Sigmoid colon (tissue), 7 donors: Measurements from ENCODE around the gene DNASE1. TPM values are rescaled to one million over a fixed set of nuclear protein-coding genes. Genes with fewer than 3 reads are reported as not detected.

Source experiments
- DNase-seq: peaks from one replicate; pipeline ENCODE4 v3.0.0-alpha.2; 2019
- H3K27ac ChIP-seq, 4 donors: fragments of 200-600 bp; sonication (generic); one replicate each; pipeline ENCODE4 v1.5.1; 2016 to 2019; ENCODE audit warnings: mild to moderate bottlenecking in 1 of 4
- H3K27me3 ChIP-seq, 3 donors: fragments of 200-600 bp; sonication (generic); one replicate each; pipeline ENCODE4 v1.5.1; 2019; ENCODE audit warnings: mild to moderate bottlenecking in 1 of 3
- H3K36me3 ChIP-seq, 4 donors: fragments of 200-600 bp; sonication (generic); one replicate each; pipeline ENCODE4 v1.5.1; 2016 to 2019
- H3K4me1 ChIP-seq, 4 donors: fragments of 200-600 bp; sonication (generic); one replicate each; pipeline ENCODE4 v1.5.1; 2017 to 2019
- H3K4me3 ChIP-seq, 4 donors: fragments of 200-600 bp; sonication (generic); one replicate each; pipeline ENCODE4 v1.5.1; 2017 to 2019; ENCODE audit warnings: mild to moderate bottlenecking in 2 of 4, moderate library complexity in 1 of 4
- H3K9me3 ChIP-seq, 4 donors: fragments of 200-600 bp in 3 of 4; sonication (generic) in 3 of 4; one replicate each; pipeline versions ENCODE4 v1.5.1 to v1.6.1; 2013 to 2019
- EP300 ChIP-seq, 4 donors: sonication (generic); formaldehyde crosslinking; IDR thresholded peaks; one replicate each; pipeline ENCODE4 v1.6.1; 2017; ENCODE audit warnings: antibody characterized with exemption in 4 of 4
- POLR2A ChIP-seq, 2 donors: fragments of 450-650 bp; IDR thresholded peaks; one replicate each; pipeline ENCODE4 v1.6.1; 2016; ENCODE audit warnings: antibody characterized with exemption in 2 of 2, mild to moderate bottlenecking in 2 of 2, moderate library complexity in 2 of 2
- POLR2AphosphoS5 ChIP-seq, 4 donors: sonication (generic); formaldehyde crosslinking; IDR thresholded peaks; one replicate each; pipeline ENCODE4 v1.6.1; 2017; ENCODE audit warnings: antibody characterized with exemption in 4 of 4
- WGBS, 2 donors: extraction: QIAGEN DNeasy Blood & Tissue Kit; methylation state at CpG; one replicate each; pipeline ENCODE4 v1.1.7; 2013; 5-methylcytosine and 5-hydroxymethylcytosine counted together
- intact Hi-C: fragments of 100-400 bp; cut with DNase I; formaldehyde crosslinking; loops from one replicate; pipeline ENCODE4 v1.15.1; 2023
- polyA plus RNA-seq, 3 donors: library from polyadenylated mRNA; stranded (reverse); fragments of 200-250 nt; gene quantifications; one replicate each; pipeline ENCODE4 v1.2.3, GENCODE V29; 2013
- total RNA-seq, 4 donors: library from RNA; depleted of rRNA; stranded (reverse); fragments of >200 nt; gene quantifications; one replicate each; pipeline ENCODE4 v1.1.0, GENCODE V29; 2016
- TF ChIP-seq, protein P1 (sequence below), 4 experiments: fragments of 450-650 bp in 3 of 4; fragments of 200-600 bp in 1 of 4; IDR thresholded peaks; one replicate each; pipeline ENCODE4 v1.5.1; 2016 to 2019; ENCODE audit warnings: antibody characterized with exemption in 4 of 4, mild to moderate bottlenecking in 3 of 4, moderate library complexity in 2 of 4
- donor health status: healthy with polysubstance abuse.
- donor health status: Bipolar disorder and iron deficiency.
- donor health status: healthy.

DNASE1 gene
- total and polyA plus RNA-seq, 7 donors: 1.2 to 22.4 (median 10.7) TPM

DNA sequence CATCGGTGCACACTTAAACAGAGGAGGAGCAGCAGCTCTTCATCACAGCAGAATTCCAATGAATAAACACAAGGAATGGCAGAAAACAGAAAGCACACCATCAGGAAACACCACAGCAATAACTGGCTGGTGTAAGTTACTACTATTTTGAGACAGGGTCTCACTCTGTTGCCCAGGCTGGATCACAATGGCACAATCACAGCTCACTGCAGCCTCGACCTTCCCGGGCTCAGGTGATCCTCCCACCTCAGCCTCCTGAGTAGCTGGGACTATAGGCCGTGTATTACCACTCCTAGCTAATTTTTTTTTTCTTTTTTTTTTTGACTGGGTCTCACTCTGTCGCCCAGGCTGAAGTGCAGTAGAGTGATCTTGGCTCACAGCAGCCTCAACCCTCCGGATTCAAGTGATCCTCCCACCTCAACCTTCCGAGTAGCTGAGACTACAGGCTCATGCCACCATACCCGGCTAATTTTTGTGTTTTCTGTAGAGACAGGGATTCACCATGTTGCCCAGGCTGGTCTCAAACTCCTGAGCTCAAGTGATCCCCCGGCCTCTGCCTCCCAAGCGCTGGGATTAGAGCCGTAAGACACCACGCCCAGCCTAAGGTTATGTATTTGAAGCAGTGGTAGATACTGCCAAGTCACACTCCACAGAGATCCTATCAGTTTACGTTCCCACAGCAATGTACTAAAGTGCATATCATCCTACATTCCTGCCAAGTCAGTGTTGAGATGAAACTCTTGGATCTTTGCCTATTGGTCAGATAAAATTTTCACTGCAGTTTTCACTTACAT, 42.1 kb downstream of the DNASE1 start:
- TF ChIP-seq POLR2AphosphoS5 (IDR thresholded peaks at IDR 0.05) (no peak), POLR2A (IDR thresholded peaks at IDR 0.05) (no peak), EP300 (IDR thresholded peaks at IDR 0.05) (no peak)
- TF ChIP-seq, protein P1, sequence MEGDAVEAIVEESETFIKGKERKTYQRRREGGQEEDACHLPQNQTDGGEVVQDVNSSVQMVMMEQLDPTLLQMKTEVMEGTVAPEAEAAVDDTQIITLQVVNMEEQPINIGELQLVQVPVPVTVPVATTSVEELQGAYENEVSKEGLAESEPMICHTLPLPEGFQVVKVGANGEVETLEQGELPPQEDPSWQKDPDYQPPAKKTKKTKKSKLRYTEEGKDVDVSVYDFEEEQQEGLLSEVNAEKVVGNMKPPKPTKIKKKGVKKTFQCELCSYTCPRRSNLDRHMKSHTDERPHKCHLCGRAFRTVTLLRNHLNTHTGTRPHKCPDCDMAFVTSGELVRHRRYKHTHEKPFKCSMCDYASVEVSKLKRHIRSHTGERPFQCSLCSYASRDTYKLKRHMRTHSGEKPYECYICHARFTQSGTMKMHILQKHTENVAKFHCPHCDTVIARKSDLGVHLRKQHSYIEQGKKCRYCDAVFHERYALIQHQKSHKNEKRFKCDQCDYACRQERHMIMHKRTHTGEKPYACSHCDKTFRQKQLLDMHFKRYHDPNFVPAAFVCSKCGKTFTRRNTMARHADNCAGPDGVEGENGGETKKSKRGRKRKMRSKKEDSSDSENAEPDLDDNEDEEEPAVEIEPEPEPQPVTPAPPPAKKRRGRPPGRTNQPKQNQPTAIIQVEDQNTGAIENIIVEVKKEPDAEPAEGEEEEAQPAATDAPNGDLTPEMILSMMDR (IDR thresholded peaks at IDR 0.05): no peak
- Histone ChIP-seq H3K27me3 (no peaks in the 10 kb centered on the region), H3K27ac (no peak overlapping the region), H3K4me1 (no peaks in the 10 kb centered on the region), H3K9me3 (no peaks in the 10 kb centered on the region), H3K36me3 (peaks cover 0 to 5% (median 0%) of the 10 kb centered on the region in 4 donors), H3K4me3 (no peak overlapping the region)
- intact Hi-C loops: no loop called here
- no peak for DNase-seq
- 70 to 86% methylated on average over 13 of the region's 13 CpGs for WGBS, 2 donors

DNA sequence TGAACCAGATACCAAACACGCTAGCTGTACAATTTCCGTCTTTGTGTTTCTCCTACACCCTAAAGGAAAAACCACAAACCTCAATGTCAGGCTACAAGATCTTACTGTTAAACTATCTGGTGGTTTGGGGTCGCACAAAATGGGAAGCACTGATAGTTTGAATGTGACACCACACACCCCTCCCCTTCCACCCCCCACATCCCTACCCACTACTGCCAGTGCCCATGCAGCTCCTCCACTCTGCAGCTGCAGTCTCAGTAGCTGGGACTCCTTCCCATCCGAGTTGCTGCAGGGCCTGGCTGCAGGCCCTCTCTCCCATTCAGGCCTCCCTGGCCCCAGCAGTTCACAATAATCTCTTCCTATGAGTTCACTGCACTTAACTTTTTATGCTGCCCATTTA, 44.5 kb downstream of the DNASE1 start:
- no peak overlapping the region for H3K27ac ChIP-seq
- no peaks in the 10 kb centered on the region for H3K27me3 ChIP-seq
- no peaks in the 10 kb centered on the region for H3K4me1 ChIP-seq
- H3K4me3 ChIP-seq: no peak overlapping the region
- no peaks in the 10 kb centered on the region for H3K9me3 ChIP-seq
- no peak for DNase-seq
- no peak for TF ChIP-seq POLR2AphosphoS5 (IDR thresholded peaks at IDR 0.05)
- TF ChIP-seq POLR2A (IDR thresholded peaks at IDR 0.05): no peak
- no peak for TF ChIP-seq EP300 (IDR thresholded peaks at IDR 0.05)
- TF ChIP-seq, protein P1 (IDR thresholded peaks at IDR 0.05): no peak
- H3K36me3 ChIP-seq: peaks cover 0 to 13% (median 0%) of the 10 kb centered on the region in 4 donors
- WGBS, 2 donors: 59 to 85% methylated on average over 4 of the region's 4 CpGs
- intact Hi-C loops: no loop called here

DNA sequence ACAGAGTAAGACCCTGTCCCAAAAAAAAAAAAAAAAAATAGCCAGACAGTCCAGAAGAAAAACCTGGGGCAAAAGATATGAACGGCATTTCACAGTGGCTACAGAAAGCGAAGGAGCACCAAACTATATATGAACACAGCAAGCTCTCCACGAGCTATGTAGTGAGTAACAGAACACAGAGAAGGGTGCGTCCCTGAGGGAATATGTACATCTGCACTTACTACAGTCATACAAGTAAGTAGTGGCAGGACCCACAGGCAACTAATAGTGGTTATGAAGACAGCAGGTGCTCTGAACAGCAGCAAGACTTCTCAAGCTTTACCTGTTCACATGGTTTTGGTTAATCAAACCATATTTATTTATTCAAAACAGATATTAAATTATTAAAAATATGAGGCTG, 47.0 kb downstream of the DNASE1 start:
- intact Hi-C loops: no loop called here
- Histone ChIP-seq H3K27ac (no peak overlapping the region), H3K4me1 (no peaks in the 10 kb centered on the region), H3K9me3 (no peaks in the 10 kb centered on the region), H3K36me3 (peaks cover 0 to 8% (median 0%) of the 10 kb centered on the region in 4 donors), H3K27me3 (no peaks in the 10 kb centered on the region), H3K4me3 (no peak overlapping the region)
- DNase-seq: no peak
- 90 to 91% methylated on average over 4 of the region's 4 CpGs for WGBS, 2 donors
- TF ChIP-seq EP300 (IDR thresholded peaks at IDR 0.05) (no peak), POLR2AphosphoS5 (IDR thresholded peaks at IDR 0.05) (no peak), POLR2A (IDR thresholded peaks at IDR 0.05) (no peak)
- TF ChIP-seq, protein P1 (IDR thresholded peaks at IDR 0.05): no peak

DNA sequence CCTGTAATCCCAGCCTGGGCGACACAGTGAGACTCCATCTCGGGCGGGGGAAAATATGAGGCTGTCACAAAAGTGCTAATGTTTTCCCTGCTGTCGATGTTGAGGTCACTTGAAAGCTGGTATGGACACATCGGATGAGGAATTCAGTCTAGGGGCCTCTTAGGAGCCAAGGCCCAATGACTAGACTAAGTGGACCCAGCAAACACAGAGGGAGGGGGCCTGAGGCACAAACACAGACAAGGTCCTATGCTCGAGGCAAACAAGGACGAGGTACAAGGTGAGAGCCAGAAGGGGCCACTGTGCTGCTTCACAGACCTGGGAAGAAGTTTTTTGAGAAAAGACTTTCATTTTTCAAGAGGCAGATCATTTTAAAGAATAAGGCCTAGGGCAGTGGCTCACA, 47.6 kb downstream of the DNASE1 start:
- intact Hi-C loops: no loop called here
- TF ChIP-seq POLR2A (IDR thresholded peaks at IDR 0.05): no peak
- TF ChIP-seq EP300 (IDR thresholded peaks at IDR 0.05): no peak
- TF ChIP-seq, protein P1 (IDR thresholded peaks at IDR 0.05): no peak
- no peak for TF ChIP-seq POLR2AphosphoS5 (IDR thresholded peaks at IDR 0.05)
- no peak for DNase-seq

More for the DNA sequence above, 47.6 kb downstream of the DNASE1 start:
- no peaks in the 10 kb centered on the region for H3K27me3 ChIP-seq
- H3K4me1 ChIP-seq: no peaks in the 10 kb centered on the region
- WGBS, 2 donors: 95 to 97% methylated on average over 7 of the region's 7 CpGs
- no peak overlapping the region for H3K27ac ChIP-seq
- peaks cover 0 to 8% (median 0%) of the 10 kb centered on the region in 4 donors for H3K36me3 ChIP-seq
- H3K9me3 ChIP-seq: no peaks in the 10 kb centered on the region
- no peak overlapping the region for H3K4me3 ChIP-seq
